Activated CD4-positive, alpha-beta T cell treated with anti-CD3 and anti-CD28 coated beads, Interleukin-2, amount 10 ng/mL, durations not matched to agents 7 days and 5 days (primary cell): ENCODE results near the gene NT5C3B. TPM values are rescaled to one million over a fixed set of nuclear protein-coding genes. Genes with fewer than 3 reads are reported as not detected.
"Not testable (repeated sequence)": the region's sequence is repeated elsewhere in the genome, so short reads cannot be mapped to it uniquely, and the experiment has no call there.

Experiments used
- CTCF ChIA-PET: fragments of 350-600 bp; sonication (Branson Sonifier 250); formaldehyde crosslinking; loops from one replicate; lab custom pipeline; 2021; ENCODE audit warnings: antibody characterized with exemption; lab: Charles Lee
- POLR2A ChIA-PET: fragments of 350-600 bp; sonication (Branson Sonifier 250); formaldehyde crosslinking; loops from one replicate; lab custom pipeline; 2021; ENCODE audit warnings: antibody characterized with exemption; lab: Charles Lee
- DNase-seq: peaks from one replicate; pipeline ENCODE4 v3.0.0-alpha.2; 2020
- H3K27ac Mint-ChIP-seq: one replicate; pipeline ENCODE4 v1.8.0; 2021; ENCODE audit warnings: mild to moderate bottlenecking, moderate library complexity, mixed read lengths
- H3K27me3 Mint-ChIP-seq: one replicate; pipeline ENCODE4 v1.8.0; 2021; ENCODE audit warnings: mixed read lengths
- H3K36me3 Mint-ChIP-seq: one replicate; pipeline ENCODE4 v1.8.0; 2021; ENCODE audit warnings: low read depth, mixed read lengths
- H3K4me1 Mint-ChIP-seq: one replicate; pipeline ENCODE4 v1.8.0; 2021; ENCODE audit warnings: mixed read lengths
- H3K4me3 Mint-ChIP-seq: one replicate; pipeline ENCODE4 v1.8.0; 2021; ENCODE audit warnings: mild to moderate bottlenecking, moderate library complexity, mixed read lengths
- H3K9me3 Mint-ChIP-seq: one replicate; pipeline ENCODE4 v1.8.0; 2021; ENCODE audit warnings: mixed read lengths
- total RNA-seq, 2 experiments: library from RNA; stranded (reverse); gene quantifications; one replicate each; pipeline ENCODE4 v1.2.3, GENCODE V29; 2021

The NT5C3B gene
- total RNA-seq, 2 experiments from 2014 or later: 13.7 to 17.7 TPM

DNA sequence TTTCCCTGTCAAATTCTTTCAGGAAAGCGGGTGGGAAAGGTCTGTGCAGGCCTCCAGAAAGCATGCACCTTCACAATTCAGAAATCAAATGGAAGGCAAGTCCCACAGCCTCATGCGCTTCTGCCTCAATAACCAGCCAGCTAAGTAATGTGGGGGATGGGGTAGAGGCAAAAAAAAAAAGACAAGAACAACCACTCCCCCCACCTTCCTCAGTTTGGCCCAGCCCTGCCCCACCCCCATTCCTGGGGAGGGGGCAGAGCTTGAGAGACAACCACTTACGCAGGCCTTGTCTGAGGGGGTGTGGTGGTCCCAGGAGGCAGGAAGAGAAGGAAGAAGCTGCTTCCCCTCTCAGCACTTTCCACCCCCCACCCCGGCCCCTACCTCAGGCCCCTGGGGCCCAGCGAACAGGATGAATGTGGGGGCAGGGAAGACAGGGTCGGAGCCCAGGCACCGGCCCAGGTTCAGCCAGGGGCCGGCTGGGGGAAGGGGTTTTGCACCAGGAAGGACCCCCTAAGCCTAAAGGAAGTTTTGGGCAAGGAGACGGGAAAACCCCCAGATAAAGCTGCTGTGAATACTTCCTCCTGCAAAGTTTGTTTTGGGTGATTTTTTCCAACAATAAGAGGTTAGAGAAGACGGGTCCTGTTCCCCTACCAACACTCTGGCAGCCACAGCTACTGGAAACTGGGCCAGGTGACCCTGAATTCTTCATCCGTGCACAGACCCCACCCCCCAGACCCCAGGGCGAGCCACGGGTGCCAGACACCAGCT, 50.8 kb downstream of the NT5C3B start:
- Mint-ChIP-seq H3K9me3 (no peaks in the 10 kb centered on the region), H3K27me3 (peaks cover 37% of the 10 kb centered on the region), H3K4me3 (no peak overlapping the region), H3K36me3 (no peaks in the 10 kb centered on the region), H3K4me1 (peaks cover 28% of the 10 kb centered on the region), H3K27ac (no peak overlapping the region)
- POLR2A ChIA-PET: no interaction called here
- DNase-seq: no peak
- CTCF ChIA-PET: interaction anchor here (0.7 to 1.8 kb wide), 4 partner anchors 9 to 26 kb away, joined by 3 to 6 read pairs (median 4); partner anchors contain the start of gene P3H4

DNA sequence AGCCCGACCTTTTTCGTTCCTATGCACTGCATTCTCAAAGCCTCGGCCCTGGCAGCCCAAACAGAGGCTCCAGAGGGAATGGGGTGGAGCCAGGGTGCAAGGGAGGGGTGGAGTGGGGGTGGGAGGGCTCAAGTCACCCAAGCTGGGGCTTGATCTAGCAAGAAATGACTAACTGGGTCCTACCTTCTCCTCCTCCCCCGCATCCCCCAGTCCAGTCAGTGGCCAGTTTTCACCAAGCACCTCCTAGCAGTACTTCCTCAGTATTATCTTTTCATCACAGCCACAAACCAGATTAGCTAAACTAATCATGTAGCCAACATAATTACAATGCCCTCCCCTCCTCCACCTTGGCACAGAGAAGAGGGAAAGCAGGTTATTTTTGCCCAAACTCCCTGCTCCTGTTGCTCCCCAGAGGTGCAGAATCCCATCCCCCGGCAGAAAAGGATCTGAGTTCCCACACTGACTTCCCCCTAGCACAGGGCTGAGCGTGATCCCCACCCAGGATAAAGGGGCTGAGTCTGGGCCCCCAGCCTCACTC, 51.8 kb downstream of the NT5C3B start:
- peaks cover 28% of the 10 kb centered on the region for H3K4me1 Mint-ChIP-seq
- CTCF ChIA-PET: interaction anchor here (0.7 to 1.2 kb wide), 2 partner anchors 10 to 36 kb away, joined by 3 to 4 read pairs; no protein-coding TSS in a partner anchor
- POLR2A ChIA-PET: no interaction called here

DNA sequence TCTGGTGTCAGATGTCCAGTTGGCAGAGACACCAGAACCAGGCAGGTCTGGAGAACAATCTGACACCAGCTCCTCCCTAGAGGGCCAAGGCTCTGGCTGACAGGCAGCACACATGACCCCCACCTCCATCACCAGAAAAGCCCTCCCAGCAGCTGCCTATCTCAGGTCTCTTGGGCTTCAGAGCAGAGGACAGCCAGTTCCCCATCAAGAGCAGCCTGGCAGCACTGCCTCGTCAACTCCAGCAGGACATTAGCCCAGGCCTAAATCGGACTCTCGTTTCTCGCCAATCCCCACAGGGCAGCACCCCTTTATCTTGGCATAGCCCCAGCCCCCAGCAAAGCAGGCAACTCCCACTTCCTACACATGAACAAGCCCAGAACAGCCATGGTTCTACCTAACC, 53.9 kb downstream of the NT5C3B start:
- no peak for DNase-seq
- peaks cover 13% of the 10 kb centered on the region for H3K4me1 Mint-ChIP-seq
- ChIA-PET POLR2A (no interaction called here), CTCF (interaction anchor here (1.0 kb wide), 1 partner anchor 17 kb away, joined by 3 read pairs; no protein-coding TSS in a partner anchor)
- H3K36me3 Mint-ChIP-seq: no peaks in the 10 kb centered on the region
- no peaks in the 10 kb centered on the region for H3K9me3 Mint-ChIP-seq
- H3K4me3 Mint-ChIP-seq: no peak overlapping the region
- H3K27ac Mint-ChIP-seq: no peak overlapping the region
- H3K27me3 Mint-ChIP-seq: peaks cover 25% of the 10 kb centered on the region

More for the DNA sequence above, 51.8 kb downstream of the NT5C3B start:
- Mint-ChIP-seq H3K36me3 (no peaks in the 10 kb centered on the region), H3K27ac (no peak overlapping the region), H3K27me3 (peaks cover 37% of the 10 kb centered on the region), H3K9me3 (no peaks in the 10 kb centered on the region), H3K4me3 (no peak overlapping the region)
- no peak for DNase-seq

GRCh38 chr17:41781404-41782110, 54.5 kb downstream of the NT5C3B start:
- ChIA-PET CTCF (interaction anchor here (0.9 to 1.0 kb wide), 2 partner anchors 18 to 20 kb away, joined by 3 to 5 read pairs; no protein-coding TSS in a partner anchor), POLR2A (no interaction called here)
- H3K9me3 Mint-ChIP-seq: no peaks in the 10 kb centered on the region
- H3K36me3 Mint-ChIP-seq: no peaks in the 10 kb centered on the region
- no peak overlapping the region for H3K4me3 Mint-ChIP-seq
- no peak overlapping the region for H3K27ac Mint-ChIP-seq
- H3K27me3 Mint-ChIP-seq: peaks cover 19% of the 10 kb centered on the region
- DNase-seq: no peak
- H3K4me1 Mint-ChIP-seq: peaks cover 8% of the 10 kb centered on the region

GRCh38 chr17:41779954-41780353, 56.1 kb downstream of the NT5C3B start:
- H3K9me3 Mint-ChIP-seq: no peaks in the 10 kb centered on the region
- no peak overlapping the region for H3K27ac Mint-ChIP-seq
- H3K4me1 Mint-ChIP-seq: peaks cover 5% of the 10 kb centered on the region
- H3K36me3 Mint-ChIP-seq: no peaks in the 10 kb centered on the region
- ChIA-PET POLR2A (interaction anchor here (0.6 kb wide), 1 partner anchor 151 kb away, joined by 3 read pairs; the partner anchor contains the start of gene ODAD4), CTCF (interaction anchor here (0.8 to 1.1 kb wide), 2 partner anchors 39 to 45 kb away, joined by 3 read pairs; no protein-coding TSS in a partner anchor)
- H3K4me3 Mint-ChIP-seq: no peak overlapping the region
- DNase-seq: no peak
- peaks cover 15% of the 10 kb centered on the region for H3K27me3 Mint-ChIP-seq

DNA sequence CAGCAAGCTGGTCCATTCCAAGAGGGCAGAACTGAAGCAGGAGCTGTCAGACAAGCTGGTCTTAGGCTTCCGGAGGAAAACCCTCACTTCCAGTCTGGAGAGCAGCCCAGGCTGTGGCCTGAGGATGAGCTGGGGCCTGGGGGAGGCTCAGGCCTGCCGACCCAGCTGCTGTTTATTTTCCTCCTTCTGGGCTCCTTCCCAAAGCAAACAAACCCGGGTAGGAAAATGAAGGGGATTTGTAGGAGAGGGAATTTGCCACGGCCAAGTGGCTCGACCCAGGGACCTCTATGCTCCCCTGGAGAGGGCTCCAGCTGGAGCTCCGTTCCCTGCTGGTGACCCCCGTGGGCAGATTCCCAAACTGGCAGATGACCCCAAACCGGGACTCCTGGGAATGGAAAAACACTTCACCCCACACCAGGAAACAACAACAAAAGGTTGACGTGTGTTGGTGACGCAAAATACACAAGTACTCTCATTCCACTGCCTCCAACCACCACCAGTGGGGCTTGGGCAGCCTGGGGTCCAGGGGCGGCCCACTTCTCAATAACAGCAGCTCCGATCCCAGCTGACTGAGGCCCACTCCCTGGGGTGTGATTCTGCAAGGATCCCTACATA, 58.4 kb downstream of the NT5C3B start:
- POLR2A ChIA-PET: no interaction called here
- Mint-ChIP-seq H3K4me1 (no peaks in the 10 kb centered on the region), H3K4me3 (no peak overlapping the region), H3K9me3 (no peaks in the 10 kb centered on the region), H3K36me3 (no peaks in the 10 kb centered on the region), H3K27me3 (peaks cover 5% of the 10 kb centered on the region), H3K27ac (no peak overlapping the region)
- CTCF ChIA-PET: interaction anchor here (0.7 kb wide), 1 partner anchor 9 kb away, joined by 3 read pairs; the partner anchor contains the start of gene JUP
- no peak for DNase-seq

GRCh38 chr17:41777157-41777573, 58.9 kb downstream of the NT5C3B start:
- DNase-seq: no peak
- ChIA-PET POLR2A (interaction anchor here (0.6 kb wide), 1 partner anchor 87 kb away, joined by 3 read pairs; no protein-coding TSS in a partner anchor), CTCF (no interaction called here)
- Mint-ChIP-seq H3K36me3 (no peaks in the 10 kb centered on the region), H3K4me1 (no peaks in the 10 kb centered on the region), H3K27ac (no peak overlapping the region), H3K27me3 (peaks cover 4% of the 10 kb centered on the region), H3K4me3 (no peak overlapping the region), H3K9me3 (no peaks in the 10 kb centered on the region)

GRCh38 chr17:41776262-41776900, 59.7 kb downstream of the NT5C3B start:
- H3K27ac Mint-ChIP-seq, H3K4me3 Mint-ChIP-seq, DNase-seq, CTCF ChIA-PET, H3K27me3 Mint-ChIP-seq, H3K36me3 Mint-ChIP-seq, H3K9me3 Mint-ChIP-seq, H3K4me1 Mint-ChIP-seq: not testable (repeated sequence)
- POLR2A ChIA-PET: interaction anchor here (0.6 kb wide), 1 partner anchor 87 kb away, joined by 3 read pairs; no protein-coding TSS in a partner anchor

DNA sequence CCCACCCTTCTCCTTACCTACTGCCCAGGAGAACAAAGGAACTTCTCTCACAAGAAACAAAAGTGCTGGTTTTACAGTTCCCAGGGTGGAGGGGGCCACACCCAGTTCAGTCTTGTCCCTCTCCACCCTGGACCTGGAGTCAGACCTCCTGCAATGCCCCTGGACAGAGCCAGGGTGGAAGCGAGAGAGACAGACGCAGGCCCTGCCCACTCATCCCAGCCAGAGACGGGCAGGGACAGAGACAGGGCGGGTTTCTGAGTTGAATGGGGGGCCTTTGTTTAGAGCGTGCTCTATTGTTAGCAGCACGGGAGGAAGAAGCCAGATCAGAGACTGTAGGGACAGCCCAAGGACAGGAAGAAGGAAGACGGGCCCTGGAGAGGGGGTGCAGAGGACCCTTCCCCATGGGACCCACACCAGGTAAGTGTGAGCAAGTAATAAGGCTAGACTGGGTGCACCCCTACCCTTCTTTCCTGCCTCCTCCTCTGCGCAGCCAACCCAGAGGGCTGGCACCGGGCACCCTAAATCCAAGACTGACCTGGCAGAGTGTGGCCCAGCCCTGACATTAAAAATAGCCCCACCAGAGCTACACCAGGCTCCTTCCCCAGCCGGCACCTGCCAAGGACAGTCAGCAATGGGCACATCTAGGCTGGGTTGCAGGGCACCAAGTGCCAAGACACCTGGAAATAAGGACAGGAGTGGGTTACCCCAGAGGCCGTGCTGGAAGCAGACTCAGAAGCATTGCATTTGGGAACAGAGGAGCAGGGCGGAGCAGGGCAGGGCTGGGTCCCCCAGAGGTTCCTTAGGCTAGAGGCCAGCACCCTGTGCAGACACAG, 60.4 kb downstream of the NT5C3B start:
- no peak for DNase-seq
- Mint-ChIP-seq H3K9me3 (no peaks in the 10 kb centered on the region), H3K36me3 (no peaks in the 10 kb centered on the region), H3K4me3 (no peak overlapping the region), H3K27ac (peak overlapping the region; percentile 69), H3K4me1 (no peaks in the 10 kb centered on the region), H3K27me3 (no peaks in the 10 kb centered on the region)
- POLR2A ChIA-PET: no interaction called here
- CTCF ChIA-PET: no interaction called here
